Tibial artery (tissue), 4 donors: ENCODE measurements around the gene CD59.

ENCODE experiments used
- DNase-seq, 2 donors: peaks; one replicate each; pipeline ENCODE4 v3.0.0-alpha.2; 2019
- H3K27ac ChIP-seq, 2 donors: fragments of 200-600 bp; sonication (generic) in 1 of 2; 1 replicate in 1 of 2; 2 replicates in 1 of 2; pipeline ENCODE4 v1.5.1; 2018 to 2019; ENCODE audit warnings: mild to moderate bottlenecking in 1 of 2
- H3K27me3 ChIP-seq, 2 donors: fragments of 200-600 bp; sonication (generic) in 1 of 2; one replicate each; pipeline versions ENCODE4 v1.5.1 to v1.6.0; 2016 to 2019
- H3K36me3 ChIP-seq, 3 donors: fragments of 200-600 bp; sonication (generic) in 2 of 3; one replicate each; pipeline ENCODE4 v1.5.1; 2016 to 2019; ENCODE audit warnings: mild to moderate bottlenecking in 2 of 3
- H3K4me1 ChIP-seq, 4 donors: fragments of 200-600 bp; sonication (generic) in 2 of 4; 1 replicate in 3 of 4; 2 replicates in 1 of 4; pipeline ENCODE4 v1.5.1; 2016 to 2019
- H3K4me3 ChIP-seq, 2 donors: fragments of 200-600 bp; sonication (generic) in 1 of 2; 1 replicate in 1 of 2; 2 replicates in 1 of 2; pipeline ENCODE4 v1.5.1; 2018 to 2019; ENCODE audit warnings: mild to moderate bottlenecking in 2 of 2
- H3K9me3 ChIP-seq, 3 donors: fragments of 200-600 bp; sonication (generic) in 1 of 3; one replicate each; pipeline ENCODE4 v1.5.1; 2016 to 2019
- intact Hi-C: fragments of 100-400 bp; cut with DNase I; formaldehyde crosslinking; loops from one replicate; pipeline ENCODE4 v1.15.0; 2023; ENCODE audit warnings: low total_unique reads
- TF ChIP-seq, protein P1 (sequence below), 2 experiments: fragments of 200-600 bp in 1 of 2; fragments of 450-650 bp in 1 of 2; IDR thresholded peaks; one replicate each; pipeline ENCODE4 v1.5.1; 2017 to 2019; ENCODE audit warnings: antibody characterized with exemption in 2 of 2, mild to moderate bottlenecking in 1 of 2, moderate library complexity in 1 of 2

Gene CD59

DNA sequence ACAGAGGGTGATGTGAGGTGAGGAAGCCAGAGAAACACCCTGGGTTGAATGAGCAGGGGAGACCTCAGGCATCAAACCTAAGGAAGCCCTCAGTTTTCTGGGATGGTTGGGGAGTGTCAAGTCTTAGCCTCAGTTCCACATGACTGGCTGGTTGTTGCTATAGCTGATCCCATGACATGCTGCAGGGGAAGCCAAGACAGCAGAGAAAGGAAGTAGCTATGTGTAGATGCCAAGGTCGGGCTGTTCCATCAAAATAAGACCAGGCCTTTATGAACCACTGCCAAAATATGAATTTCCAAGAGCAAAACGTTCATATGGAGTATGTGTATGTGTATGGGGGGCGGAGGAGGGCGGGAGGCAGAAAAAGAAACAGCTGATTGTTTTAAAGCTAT, 11.6 kb downstream of the CD59 start:
- Histone ChIP-seq H3K36me3 (peaks cover 20 to 26% (median 25%) of the 10 kb centered on the region in 3 donors), H3K27me3 (no peaks in the 10 kb centered on the region), H3K27ac (peak overlapping the region; percentile 67 to 71), H3K4me1 (peaks cover 0 to 53% (median 36%) of the 10 kb centered on the region in 4 donors), H3K4me3 (no peak overlapping the region), H3K9me3 (no peaks in the 10 kb centered on the region)
- intact Hi-C loops, result no loop called here
- TF ChIP-seq, protein P1, sequence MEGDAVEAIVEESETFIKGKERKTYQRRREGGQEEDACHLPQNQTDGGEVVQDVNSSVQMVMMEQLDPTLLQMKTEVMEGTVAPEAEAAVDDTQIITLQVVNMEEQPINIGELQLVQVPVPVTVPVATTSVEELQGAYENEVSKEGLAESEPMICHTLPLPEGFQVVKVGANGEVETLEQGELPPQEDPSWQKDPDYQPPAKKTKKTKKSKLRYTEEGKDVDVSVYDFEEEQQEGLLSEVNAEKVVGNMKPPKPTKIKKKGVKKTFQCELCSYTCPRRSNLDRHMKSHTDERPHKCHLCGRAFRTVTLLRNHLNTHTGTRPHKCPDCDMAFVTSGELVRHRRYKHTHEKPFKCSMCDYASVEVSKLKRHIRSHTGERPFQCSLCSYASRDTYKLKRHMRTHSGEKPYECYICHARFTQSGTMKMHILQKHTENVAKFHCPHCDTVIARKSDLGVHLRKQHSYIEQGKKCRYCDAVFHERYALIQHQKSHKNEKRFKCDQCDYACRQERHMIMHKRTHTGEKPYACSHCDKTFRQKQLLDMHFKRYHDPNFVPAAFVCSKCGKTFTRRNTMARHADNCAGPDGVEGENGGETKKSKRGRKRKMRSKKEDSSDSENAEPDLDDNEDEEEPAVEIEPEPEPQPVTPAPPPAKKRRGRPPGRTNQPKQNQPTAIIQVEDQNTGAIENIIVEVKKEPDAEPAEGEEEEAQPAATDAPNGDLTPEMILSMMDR (IDR thresholded peaks at IDR 0.05), result no peak
- peak; percentile 82 to 88 for DNase-seq

DNA sequence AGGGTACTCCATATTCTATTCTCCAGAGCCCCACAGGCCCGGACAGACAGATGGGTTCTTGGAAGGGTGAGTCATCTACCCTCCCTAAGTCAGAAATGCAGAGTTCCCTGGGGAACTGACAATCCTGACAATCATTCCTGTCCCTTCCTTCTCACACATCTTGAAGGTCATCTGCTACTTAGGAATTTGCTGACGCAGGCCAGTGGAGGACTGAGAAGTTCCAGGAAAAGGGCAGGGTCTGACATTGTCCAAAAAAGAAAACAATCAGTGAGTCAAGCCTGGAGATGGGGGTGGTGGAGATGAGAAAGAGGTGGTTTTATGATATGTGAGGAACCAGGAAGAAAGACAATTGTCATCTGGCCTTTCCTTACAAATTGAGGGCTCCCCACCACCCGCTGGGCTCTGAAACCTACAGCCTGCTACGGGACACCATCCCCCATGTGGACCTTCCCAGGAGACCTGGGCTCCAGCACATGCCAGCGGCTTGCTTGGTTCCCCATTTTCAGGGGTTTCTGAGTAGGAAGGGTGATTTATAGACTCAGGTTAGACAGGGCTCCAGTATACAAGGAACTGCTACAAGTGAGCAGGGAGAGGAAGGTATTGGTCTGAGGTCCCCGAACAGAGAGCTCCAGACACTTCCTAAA, 12.9 kb downstream of the CD59 start:
- H3K36me3 ChIP-seq, result peaks cover 29 to 39% (median 38%) of the 10 kb centered on the region in 3 donors
- H3K4me1 ChIP-seq, result peaks cover 0 to 53% (median 36%) of the 10 kb centered on the region in 4 donors
- H3K27ac ChIP-seq, result peak overlapping the region; percentile 67 to 71
- no peak overlapping the region for H3K4me3 ChIP-seq
- TF ChIP-seq, protein P1 (IDR thresholded peaks at IDR 0.05), result no peak
- no peaks in the 10 kb centered on the region for H3K9me3 ChIP-seq
- no peak for DNase-seq
- no peaks in the 10 kb centered on the region for H3K27me3 ChIP-seq
- intact Hi-C loops, result no loop called here

DNA sequence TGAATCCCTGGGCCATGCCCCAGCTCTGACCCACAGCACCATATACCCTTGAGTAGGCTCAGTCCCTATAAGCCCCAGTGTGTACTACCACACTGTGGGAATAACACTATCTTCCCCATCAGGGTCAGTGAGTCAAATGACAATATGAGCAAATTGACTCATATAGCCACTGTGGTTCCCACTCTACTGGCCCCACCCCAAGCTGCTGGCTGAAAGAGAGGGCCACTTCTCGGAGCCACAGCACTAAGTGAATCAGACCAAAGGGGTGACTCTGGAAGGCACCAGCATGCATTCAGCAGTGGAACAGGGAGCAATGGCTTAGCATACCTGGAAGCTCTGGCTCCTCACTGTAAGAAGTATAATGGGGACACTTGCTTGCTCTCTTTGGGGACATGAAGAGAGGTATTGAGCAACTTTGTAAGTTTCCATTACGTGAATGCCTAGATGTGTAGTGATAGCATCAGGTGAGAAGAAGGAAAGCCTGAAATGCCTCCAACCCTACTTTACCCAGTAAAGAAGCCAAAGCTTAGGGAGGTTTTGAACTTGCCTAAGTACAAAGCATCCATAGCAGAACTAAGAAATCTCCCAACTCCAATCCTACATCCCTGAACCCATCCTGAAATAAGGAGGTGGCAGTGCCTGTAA, 13.5 kb downstream of the CD59 start:
- Histone ChIP-seq H3K4me3 (no peak overlapping the region), H3K9me3 (no peaks in the 10 kb centered on the region), H3K36me3 (peaks cover 33 to 46% (median 45%) of the 10 kb centered on the region in 3 donors), H3K4me1 (peaks cover 0 to 51% (median 36%) of the 10 kb centered on the region in 4 donors), H3K27me3 (no peaks in the 10 kb centered on the region), H3K27ac (peak overlapping the region; percentile 67 to 71)
- no peak for DNase-seq
- intact Hi-C loops, result no loop called here
- TF ChIP-seq, protein P1 (IDR thresholded peaks at IDR 0.05), result no peak

DNA sequence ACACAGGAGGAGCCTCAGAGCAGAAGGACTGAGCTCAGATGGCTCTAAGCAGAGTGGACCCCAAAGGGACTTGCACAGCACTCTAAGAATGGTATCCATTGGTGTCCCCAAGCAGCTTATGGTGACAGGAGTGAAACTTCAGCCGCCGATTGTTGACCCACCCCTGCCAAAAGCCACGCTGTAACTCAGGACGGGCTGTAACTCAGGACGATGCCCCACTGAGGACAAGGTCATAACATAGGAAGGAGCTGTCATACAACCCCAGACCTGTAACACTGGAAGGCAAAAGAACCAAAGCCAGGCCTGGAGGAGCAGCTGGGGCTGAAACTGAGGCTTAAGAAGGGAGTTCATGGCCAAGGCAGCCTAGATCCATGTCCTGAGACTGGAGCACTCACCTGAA, 14.2 kb downstream of the CD59 start:
- no peak for DNase-seq
- Histone ChIP-seq H3K36me3 (peaks cover 39 to 53% (median 52%) of the 10 kb centered on the region in 3 donors), H3K27ac (peak overlapping the region; percentile 67 to 71), H3K9me3 (no peaks in the 10 kb centered on the region), H3K27me3 (no peaks in the 10 kb centered on the region), H3K4me3 (no peak overlapping the region), H3K4me1 (peaks cover 0 to 48% (median 34%) of the 10 kb centered on the region in 4 donors)
- TF ChIP-seq, protein P1 (IDR thresholded peaks at IDR 0.05), result no peak
- intact Hi-C loops, result no loop called here

DNA sequence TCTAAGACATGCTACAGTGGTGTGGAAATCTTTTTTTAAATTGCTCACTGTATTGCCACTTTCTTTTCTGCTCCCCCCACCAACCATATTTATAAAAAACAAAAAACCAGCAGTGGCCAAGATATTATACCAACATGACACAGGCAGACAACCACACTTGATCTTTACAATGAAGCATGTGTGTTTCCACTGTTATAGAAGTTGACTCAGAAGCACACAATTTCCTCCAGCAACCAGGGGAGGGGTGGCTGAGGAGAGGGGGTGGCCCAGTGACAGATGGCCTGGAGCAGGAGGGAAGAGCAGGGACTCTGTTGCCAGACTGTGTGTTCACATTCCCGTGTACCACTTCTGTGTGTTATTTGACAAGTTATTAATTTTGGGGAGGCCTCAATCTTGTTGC, 14.8 kb downstream of the CD59 start:
- H3K27ac ChIP-seq, result peak overlapping the region in 1 of 2 donors; percentile 67
- peaks cover 44 to 58% (median 57%) of the 10 kb centered on the region in 3 donors for H3K36me3 ChIP-seq
- TF ChIP-seq, protein P1 (IDR thresholded peaks at IDR 0.05), result no peak
- no peaks in the 10 kb centered on the region for H3K9me3 ChIP-seq
- no peak overlapping the region for H3K4me3 ChIP-seq
- intact Hi-C loops, result no loop called here
- no peak for DNase-seq
- peaks cover 0 to 48% (median 34%) of the 10 kb centered on the region in 4 donors for H3K4me1 ChIP-seq
- H3K27me3 ChIP-seq, result no peaks in the 10 kb centered on the region
